OCI-LY3 (cell line): ENCODE data around the gene JADE1.

ENCODE experiments used
- H2AFZ ChIP-seq: fragments of 200-600, 300-600 bp; shearing (Covaris generic); 2 replicates; pipeline ENCODE4 v1.6.0; 2014; ENCODE audit warnings: antibody characterized with exemption, low read depth, low read length
- H3K27ac ChIP-seq: fragments of 200-600, 300-600 bp; sonication (generic); 2 replicates; pipeline ENCODE4 v1.5.1; 2014; ENCODE audit warnings: mild to moderate bottlenecking, low read length, moderate library complexity, mixed read lengths
- H3K27me3 ChIP-seq: fragments of 200-600, 300-600 bp; sonication (generic); 2 replicates; pipeline ENCODE4 v1.6.1; 2014; ENCODE audit warnings: low read depth, low read length, mixed read lengths
- H3K36me3 ChIP-seq: fragments of 200-600, 300-600 bp; sonication (generic); replicated peaks from 2 replicates; pipeline ENCODE3; 2014; ENCODE audit warnings: low read depth, low read length, mixed read lengths
- H3K4me1 ChIP-seq: fragments of 300-600, 200-600 bp; sonication (generic); 2 replicates; pipeline ENCODE4 v1.6.1; 2014; ENCODE audit warnings: low read length, mixed read lengths
- H3K4me2 ChIP-seq: fragments of 200-600, 300-600 bp; sonication (generic); 2 replicates; pipeline ENCODE4 v1.6.1; 2014; ENCODE audit warnings: low read length, mixed read lengths
- H3K4me3 ChIP-seq: fragments of 300-600, 200-600 bp; sonication (generic); 2 replicates; pipeline ENCODE4 v1.5.1; 2014; ENCODE audit warnings: antibody characterized with exemption, mild to moderate bottlenecking, low read length, moderate library complexity
- H3K79me2 ChIP-seq: fragments of 300-600, 200-600 bp; shearing (Covaris generic); 2 replicates; pipeline ENCODE4 v1.6.1; 2014; ENCODE audit warnings: mild to moderate bottlenecking, low read length, mixed read lengths
- H3K9ac ChIP-seq: fragments of 300-600, 200-600 bp; shearing (Covaris generic); 2 replicates; pipeline ENCODE4 v1.6.0; 2014; ENCODE audit warnings: mild to moderate bottlenecking, low read length, moderate library complexity
- H3K9me3 ChIP-seq: fragments of 200-600, 300-600 bp; shearing (Covaris generic); 2 replicates; pipeline ENCODE4 v1.6.1; 2014; ENCODE audit warnings: low read length, mixed read lengths; ENCODE audit not compliant: insufficient read depth
- H4K20me1 ChIP-seq: fragments of 200-600, 300-600 bp; sonication (generic); 2 replicates; pipeline ENCODE4 v1.6.1; 2016; ENCODE audit warnings: low read length, mixed read lengths; ENCODE audit not compliant: insufficient read depth
- CTCF ChIP-seq: fragments of 200-600, 300-600 bp; sonication (generic); IDR thresholded peaks from 2 replicates; pipeline ENCODE4 v1.5.1; 2014; ENCODE audit warnings: antibody characterized with exemption, low read length, low read depth
- EZH2phosphoT487 ChIP-seq: fragments of 200-600 bp; shearing (Covaris generic); IDR thresholded peaks from 2 replicates; pipeline ENCODE4 v1.6.1; 2018; ENCODE audit warnings: antibody characterized with exemption, mixed run types, low read depth

The JADE1 gene

GRCh38 chr4:128855621-128856020 is 46.1 kb downstream of the JADE1 start:
- peaks cover 73% of the 10 kb centered on the region for H3K36me3 ChIP-seq
- H3K27ac ChIP-seq = no peak overlapping the region
- H3K9me3 ChIP-seq = no peaks in the 10 kb centered on the region
- H4K20me1 ChIP-seq = no peaks in the 10 kb centered on the region
- no peaks in the 10 kb centered on the region for H3K79me2 ChIP-seq
- H2AFZ ChIP-seq = no peak overlapping the region
- peaks cover 18% of the 10 kb centered on the region for H3K4me1 ChIP-seq
- H3K4me3 ChIP-seq = no peak overlapping the region
- TF ChIP-seq EZH2phosphoT487 (no peak), CTCF (no peak)
- H3K27me3 ChIP-seq = no peaks in the 10 kb centered on the region
- H3K4me2 ChIP-seq = no peak overlapping the region
- H3K9ac ChIP-seq = no peak overlapping the region

GRCh38 chr4:128856246-128856645 is 46.7 kb downstream of the JADE1 start:
- no peak overlapping the region for H3K9ac ChIP-seq
- TF ChIP-seq CTCF (no peak), EZH2phosphoT487 (no peak)
- no peaks in the 10 kb centered on the region for H3K27me3 ChIP-seq
- H3K9me3 ChIP-seq = no peaks in the 10 kb centered on the region
- H3K27ac ChIP-seq = no peak overlapping the region
- H4K20me1 ChIP-seq = no peaks in the 10 kb centered on the region
- H3K4me2 ChIP-seq = no peak overlapping the region
- no peak overlapping the region for H3K4me3 ChIP-seq
- peaks cover 76% of the 10 kb centered on the region for H3K36me3 ChIP-seq
- peaks cover 24% of the 10 kb centered on the region for H3K4me1 ChIP-seq
- H3K79me2 ChIP-seq = no peaks in the 10 kb centered on the region
- H2AFZ ChIP-seq = no peak overlapping the region

GRCh38 chr4:128858879-128859671 is 49.6 kb downstream of the JADE1 start:
- Histone ChIP-seq H3K4me3 (no peak overlapping the region), H3K9me3 (no peaks in the 10 kb centered on the region), H3K4me1 (peaks cover 50% of the 10 kb centered on the region), H4K20me1 (0 out of 2 replicates have a peak, but pooled peaks cover 5% of the 10 kb centered on the region), H3K27ac (no peak overlapping the region), H3K9ac (no peak overlapping the region), H3K36me3 (peaks cover 66% of the 10 kb centered on the region), H2AFZ (no peak overlapping the region), H3K4me2 (peak overlapping the region; percentile 12; the same call in 1 of the 2 replicates), H3K79me2 (peaks cover 8% of the 10 kb centered on the region), H3K27me3 (no peaks in the 10 kb centered on the region)
- TF ChIP-seq EZH2phosphoT487 = no peak
- TF ChIP-seq CTCF = no peak

GRCh38 chr4:128859887-128860677 is 50.6 kb downstream of the JADE1 start:
- Histone ChIP-seq H3K36me3 (peaks cover 63% of the 10 kb centered on the region), H4K20me1 (0 out of 2 replicates have a peak, but pooled peaks cover 5% of the 10 kb centered on the region), H3K4me2 (peak overlapping the region; percentile 12; the same call in 1 of the 2 replicates), H3K4me3 (no peak overlapping the region), H3K9me3 (no peaks in the 10 kb centered on the region), H3K9ac (no peak overlapping the region), H3K4me1 (peaks cover 50% of the 10 kb centered on the region), H3K27me3 (no peaks in the 10 kb centered on the region), H3K27ac (peak overlapping the region; percentile 17; the same call in 1 of the 2 replicates), H2AFZ (no peak overlapping the region), H3K79me2 (peaks cover 12% of the 10 kb centered on the region)
- no peak for TF ChIP-seq CTCF
